HEK293T (cell line): ENCODE data around the gene CLDN16.
A peak's percentile ranks its signal among the peaks of the same experiment; 100 is the strongest.

Source experiments
- CTCF ChIA-PET: fragments of 350-600 bp; formaldehyde crosslinking; extraction: SDS; loops from one replicate; lab custom pipeline; 2021; ENCODE audit warnings: antibody characterized with exemption, inconsistent platforms; lab: Yijun Ruan, JAX
- POLR2A ChIA-PET: fragments of 350-600 bp; formaldehyde crosslinking; extraction: SDS; loops from one replicate; lab custom pipeline; 2020; ENCODE audit warnings: antibody characterized with exemption, inconsistent platforms; lab: Yijun Ruan, JAX
- DNase-seq: peaks from one replicate; pipeline ENCODE4 v3.0.0; 2012; ENCODE audit warnings: mixed read lengths; ENCODE audit errors: extremely low spot score
- ARNT ChIP-seq: fragments of 450-650 bp; IDR thresholded peaks from 2 replicates; pipeline ENCODE4 v1.6.1; 2017; ENCODE audit warnings: mild to moderate bottlenecking
- BHLHE40 ChIP-seq: fragments of 450-650 bp; IDR thresholded peaks from 2 replicates; pipeline ENCODE4 v1.6.1; 2016; ENCODE audit warnings: mild to moderate bottlenecking, moderate library complexity, borderline replicate concordance
- CTBP1 ChIP-seq: fragments of 450-650 bp; IDR thresholded peaks from 2 replicates; pipeline ENCODE4 v1.6.1; 2016; ENCODE audit warnings: borderline replicate concordance
- ELF4 ChIP-seq: fragments of 450-650 bp; IDR thresholded peaks from 2 replicates; pipeline ENCODE4 v1.6.1; 2017; ENCODE audit warnings: antibody characterized with exemption
- FOXA1 ChIP-seq: fragments of 450-650 bp; IDR thresholded peaks from 2 replicates; pipeline ENCODE4 v1.6.1; 2016; ENCODE audit warnings: mild to moderate bottlenecking
- FOXK2 ChIP-seq: fragments of 450-650 bp; IDR thresholded peaks from 2 replicates; pipeline ENCODE4 v1.6.1; 2016; ENCODE audit warnings: mild to moderate bottlenecking
- FOXM1 ChIP-seq: fragments of 450-650 bp; IDR thresholded peaks from 2 replicates; pipeline ENCODE4 v1.6.1; 2017; ENCODE audit warnings: mild to moderate bottlenecking, borderline replicate concordance
- HDGF ChIP-seq: fragments of 450-650 bp; IDR thresholded peaks from 2 replicates; pipeline ENCODE4 v1.6.1; 2017; ENCODE audit warnings: antibody characterized with exemption, borderline replicate concordance
- L3MBTL2 ChIP-seq: fragments of 450-650 bp; conservative IDR thresholded peaks from 2 replicates; pipeline ENCODE4 v1.6.1; 2016; ENCODE audit warnings: mild to moderate bottlenecking
- LEF1 ChIP-seq: fragments of 450-650 bp; IDR thresholded peaks from 2 replicates; pipeline ENCODE4 v1.6.1; 2017; ENCODE audit warnings: mild to moderate bottlenecking, borderline replicate concordance
- NFRKB ChIP-seq: fragments of 450-650 bp; IDR thresholded peaks from 2 replicates; pipeline ENCODE4 v1.6.1; 2016; ENCODE audit warnings: mild to moderate bottlenecking, moderate library complexity
- SP1 ChIP-seq: fragments of 450-650 bp; IDR thresholded peaks from 2 replicates; pipeline ENCODE4 v1.6.1; 2017
- SUZ12 ChIP-seq: fragments of 450-650 bp; IDR thresholded peaks from 2 replicates; pipeline ENCODE4 v1.6.1; 2016; ENCODE audit warnings: mild to moderate bottlenecking
- TARDBP ChIP-seq: fragments of 450-650 bp; IDR thresholded peaks from 2 replicates; pipeline ENCODE4 v1.6.1; 2016
- ZNF384 ChIP-seq: fragments of 450-650 bp; IDR thresholded peaks from 2 replicates; pipeline ENCODE4 v1.6.1; 2016
- TF ChIP-seq, protein P1 (sequence below): fragments of 450-650 bp; IDR thresholded peaks from 2 replicates; pipeline ENCODE4 v1.6.1; 2016

Gene CLDN16

DNA sequence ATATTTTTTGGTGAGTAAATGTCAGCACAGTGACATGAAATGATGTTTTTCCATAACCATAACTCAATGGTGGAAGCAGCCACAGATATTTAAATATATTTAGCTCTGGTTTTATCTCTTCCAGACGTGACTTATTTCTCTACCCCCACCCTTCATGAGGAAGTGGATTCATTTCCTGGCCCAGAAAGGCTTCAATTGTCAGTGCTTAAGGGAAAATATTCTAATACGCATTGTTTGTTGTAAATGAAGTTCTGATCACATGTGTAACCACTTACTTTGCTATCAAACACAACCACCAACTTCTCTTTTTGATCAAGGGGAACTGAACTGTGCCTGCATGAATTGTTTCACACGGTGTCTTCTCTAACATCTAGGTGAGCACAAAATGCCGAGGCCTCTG, 14.0 kb downstream of the CLDN16 start:
- CTCF ChIA-PET, result no interaction called here
- no peak for DNase-seq
- TF ChIP-seq SP1 (no peak), FOXM1 (no peak), ZNF384 (no peak), L3MBTL2 (no peak), CTBP1 (no peak), BHLHE40 (no peak)
- POLR2A ChIA-PET, result no interaction called here

DNA sequence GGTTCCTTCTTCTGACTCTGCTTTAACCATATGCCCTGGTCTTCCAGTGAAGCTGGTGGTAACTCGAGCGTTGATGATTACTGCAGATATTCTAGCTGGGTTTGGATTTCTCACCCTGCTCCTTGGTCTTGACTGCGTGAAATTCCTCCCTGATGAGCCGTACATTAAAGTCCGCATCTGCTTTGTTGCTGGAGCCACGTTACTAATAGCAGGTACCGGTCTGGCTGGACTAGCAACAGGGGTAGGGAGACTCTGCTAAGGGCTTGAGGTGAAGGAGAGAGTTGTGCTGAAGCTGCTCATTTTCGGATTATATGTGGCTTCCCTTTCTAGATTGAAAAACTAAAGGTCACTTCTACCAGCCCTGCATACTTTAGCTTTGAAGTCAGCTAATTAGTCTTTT, 16.8 kb downstream of the CLDN16 start:
- TF ChIP-seq SUZ12, result no peak
- DNase-seq, result no peak
- ChIA-PET CTCF (interaction anchor here (0.6 kb wide), 1 partner anchor 444 kb away, joined by 6 read pairs; no protein-coding TSS in a partner anchor), POLR2A (no interaction called here)

DNA sequence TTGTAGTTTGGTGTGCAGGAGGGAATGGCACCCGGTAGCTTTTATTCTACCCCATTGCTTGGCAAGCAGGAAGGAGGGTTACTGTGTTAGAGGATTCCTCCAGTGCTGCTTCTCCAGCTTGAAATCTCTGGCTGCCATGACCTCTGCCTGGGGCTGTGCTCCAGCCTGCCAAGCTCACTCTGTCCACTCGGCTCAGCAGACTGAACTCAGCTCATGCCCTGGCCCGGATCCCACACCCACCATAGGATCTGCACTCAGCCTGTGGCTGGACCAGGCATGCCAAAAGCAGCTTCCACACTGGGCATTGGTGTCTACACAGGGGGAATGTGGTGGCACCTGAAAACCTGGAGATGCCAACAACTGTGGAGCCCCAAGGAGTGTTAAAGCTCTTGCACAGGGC, 26.3 kb downstream of the CLDN16 start:
- DNase-seq, result no peak
- ChIA-PET CTCF (interaction anchor here (0.9 kb wide), 1 partner anchor 36 kb away, joined by 3 read pairs; the partner anchor contains the start of gene TMEM207), POLR2A (no interaction called here)
- TF ChIP-seq BHLHE40 (no peak), TARDBP (no peak), ZNF384 (no peak), ELF4 (no peak), FOXM1 (no peak), HDGF (no peak), FOXA1 (no peak), SUZ12 (no peak), ARNT (no peak), CTBP1 (no peak), SP1 (no peak), FOXK2 (no peak), NFRKB (no peak), LEF1 (no peak), L3MBTL2 (no peak)
- TF ChIP-seq, protein P1, sequence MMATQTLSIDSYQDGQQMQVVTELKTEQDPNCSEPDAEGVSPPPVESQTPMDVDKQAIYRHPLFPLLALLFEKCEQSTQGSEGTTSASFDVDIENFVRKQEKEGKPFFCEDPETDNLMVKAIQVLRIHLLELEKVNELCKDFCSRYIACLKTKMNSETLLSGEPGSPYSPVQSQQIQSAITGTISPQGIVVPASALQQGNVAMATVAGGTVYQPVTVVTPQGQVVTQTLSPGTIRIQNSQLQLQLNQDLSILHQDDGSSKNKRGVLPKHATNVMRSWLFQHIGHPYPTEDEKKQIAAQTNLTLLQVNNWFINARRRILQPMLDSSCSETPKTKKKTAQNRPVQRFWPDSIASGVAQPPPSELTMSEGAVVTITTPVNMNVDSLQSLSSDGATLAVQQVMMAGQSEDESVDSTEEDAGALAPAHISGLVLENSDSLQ, result no peak

DNA sequence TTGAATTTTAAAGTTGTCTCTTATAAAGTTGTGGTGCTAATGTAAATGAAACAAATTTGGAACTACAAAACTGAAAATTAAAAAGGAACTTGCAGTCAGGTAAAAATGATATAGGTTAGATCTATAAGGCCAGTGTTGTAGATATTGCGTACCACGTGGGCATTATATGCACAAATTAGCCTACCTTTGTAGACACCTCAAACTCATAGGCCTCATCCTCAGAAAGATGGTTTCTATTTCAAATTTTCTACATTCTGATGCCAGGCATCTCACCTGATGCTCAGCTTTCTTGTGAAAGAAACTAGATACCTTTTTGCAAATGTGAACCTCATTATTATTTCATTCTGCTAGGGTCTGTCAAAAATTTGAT, 36.1 kb downstream of the CLDN16 start:
- ChIA-PET POLR2A (no interaction called here), CTCF (interaction anchor here (0.5 to 0.6 kb wide), 2 partner anchors 19 to 48 kb away, joined by 3 read pairs; no protein-coding TSS in a partner anchor)
- DNase-seq, result no peak
- TF ChIP-seq BHLHE40 (no peak), FOXM1 (no peak), FOXK2 (no peak), HDGF (no peak), SP1 (no peak), L3MBTL2 (no peak), LEF1 (no peak), CTBP1 (no peak), SUZ12 (no peak), ZNF384 (no peak)
- TF ChIP-seq, protein P1, result no peak

DNA sequence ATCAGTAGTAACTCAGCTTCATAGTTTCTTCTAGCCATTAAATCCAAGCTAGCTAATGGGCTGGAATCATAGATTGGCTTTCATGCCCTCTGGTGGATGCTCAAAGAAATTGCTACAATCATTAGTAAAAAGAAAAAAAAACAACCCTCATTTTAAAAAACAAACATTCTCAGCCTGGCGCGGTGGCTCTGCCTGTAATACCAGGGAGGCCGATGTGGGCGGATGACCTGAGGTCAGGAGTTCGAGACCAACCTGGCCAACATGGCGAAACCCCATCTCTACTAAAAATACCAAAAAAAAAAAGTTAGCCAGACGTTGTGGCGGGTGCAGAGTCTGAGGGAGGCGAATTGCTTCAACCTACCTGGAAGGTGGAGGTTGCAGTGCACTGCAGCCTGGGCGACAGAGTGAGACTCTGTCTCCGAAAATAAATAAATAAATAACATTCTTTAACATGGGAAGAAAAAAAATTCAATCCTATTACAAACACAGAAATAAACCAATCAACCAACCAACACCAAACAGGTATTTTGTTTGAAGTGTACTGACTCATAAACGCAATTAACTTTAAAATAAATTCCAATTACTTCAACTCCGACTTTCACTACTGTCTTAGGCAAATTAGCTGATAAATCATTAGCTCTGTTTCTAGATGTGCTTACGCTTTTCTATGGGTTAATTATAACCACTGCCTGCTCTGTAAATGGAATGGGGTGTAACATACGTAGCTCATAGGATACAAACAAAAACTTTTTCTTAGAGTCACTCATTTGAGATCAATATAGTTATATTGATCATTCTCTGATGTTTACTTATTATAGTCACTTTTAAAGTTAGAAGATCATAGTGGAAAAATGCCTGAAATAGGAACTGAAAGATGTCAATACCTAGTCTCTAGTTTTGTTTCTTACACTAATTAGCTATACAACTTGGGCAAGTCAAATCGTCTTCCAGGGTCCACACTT, 36.8 kb downstream of the CLDN16 start:
- POLR2A ChIA-PET, result no interaction called here
- CTCF ChIA-PET, result interaction anchor here (0.5 to 0.6 kb wide), 2 partner anchors 18 to 47 kb away, joined by 3 read pairs; no protein-coding TSS in a partner anchor
- DNase-seq, result peak; percentile 35
- TF ChIP-seq ELF4, result no peak
- no peak for TF ChIP-seq L3MBTL2
- TF ChIP-seq FOXA1, result no peak
- TF ChIP-seq ZNF384, result peak; percentile 84
- TF ChIP-seq HDGF, result no peak

DNA sequence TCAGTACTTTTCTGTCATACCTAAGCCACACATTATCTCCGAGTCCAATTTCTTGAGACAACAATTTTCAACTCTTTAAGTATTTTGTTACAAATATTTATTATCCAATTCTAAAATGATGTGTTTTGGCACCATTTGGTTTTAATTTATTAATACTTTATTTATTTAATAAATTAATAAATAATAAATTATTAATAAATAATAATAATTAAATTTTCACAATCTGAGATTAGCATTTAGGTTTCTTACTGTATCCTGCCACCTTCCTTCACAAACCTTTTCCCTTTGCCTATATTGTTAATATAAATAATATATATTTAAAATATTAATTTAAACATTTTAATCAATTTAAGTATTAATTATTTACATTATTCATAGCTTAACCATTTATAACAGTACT, 37.9 kb downstream of the CLDN16 start:
- TF ChIP-seq NFRKB (no peak), HDGF (no peak), ELF4 (no peak), CTBP1 (no peak), FOXM1 (no peak), SUZ12 (no peak), LEF1 (no peak), TARDBP (no peak), FOXA1 (no peak)
- TF ChIP-seq, protein P1, result no peak
- DNase-seq, result no peak
- ChIA-PET POLR2A (no interaction called here), CTCF (no interaction called here)
